ENCODE measurements around the gene KRT84.

KRT84 gene

DNA sequence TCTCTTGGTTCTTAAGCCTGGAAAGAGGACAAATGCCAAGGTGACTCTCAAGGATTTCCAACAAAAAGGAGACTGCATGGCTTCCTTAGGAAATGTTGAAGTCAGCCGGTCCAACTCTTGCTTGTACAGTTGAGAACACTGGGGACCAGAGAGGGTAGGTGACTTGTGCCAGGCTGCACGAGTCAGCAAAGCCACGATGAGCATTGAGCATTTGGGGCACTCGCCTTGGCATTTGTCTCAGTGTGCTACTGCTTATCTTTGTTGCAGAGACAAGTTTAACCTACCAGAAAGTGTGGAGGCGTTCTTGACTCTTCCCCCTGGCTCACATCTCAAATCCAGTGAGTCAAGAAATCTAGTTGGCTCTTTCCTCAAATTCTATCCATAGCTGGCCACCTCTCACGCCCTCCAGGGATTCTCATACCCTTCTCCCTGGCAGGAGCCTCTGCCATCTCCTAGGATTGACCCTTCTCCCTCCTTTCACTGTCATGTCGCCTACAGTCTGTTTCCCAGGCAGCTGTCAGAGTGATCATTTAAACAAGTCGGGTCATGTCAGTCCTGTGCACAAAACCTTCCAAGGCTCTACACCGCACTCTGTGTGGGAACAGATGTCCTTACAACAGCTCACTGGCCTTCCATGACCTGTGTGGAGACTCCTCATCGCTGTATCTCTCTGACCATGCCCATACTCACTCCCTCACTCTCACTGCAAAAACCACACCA, 47.1 kb downstream of the KRT84 start:
- H3K9ac ChIP-seq, result no peak overlapping the region
- H3K27me3 ChIP-seq (ENCODE audit: insufficient read depth, low read depth), result no peaks in the 10 kb centered on the region
- H3K36me3 ChIP-seq (ENCODE audit: insufficient read depth), result no peaks in the 10 kb centered on the region
- TF ChIP-seq CTCF (conservative IDR thresholded peaks at IDR 0.05; ENCODE audit: low read depth, low read length), result no peak
- H2AFZ ChIP-seq (ENCODE audit: low read depth), result no peak overlapping the region
- H3K79me2 ChIP-seq (ENCODE audit: insufficient read depth, low read depth), result no peaks in the 10 kb centered on the region
- H3K4me3 ChIP-seq (IDR thresholded peaks at IDR 0.05; ENCODE audit: insufficient read depth, low read depth, low read length), result no peak overlapping the region
- no peak overlapping the region for H3K27ac ChIP-seq
- no peaks in the 10 kb centered on the region for H4K20me1 ChIP-seq (ENCODE audit: insufficient read depth)
- no peak overlapping the region for H3K4me2 ChIP-seq
- H3K4me1 ChIP-seq (ENCODE audit: low read depth, poor library complexity, severe bottlenecking), result no peaks in the 10 kb centered on the region

GRCh38 chr12:52337054-52337453, 48.4 kb downstream of the KRT84 start:
- Histone ChIP-seq H3K4me3 (IDR thresholded peaks at IDR 0.05; ENCODE audit: insufficient read depth, low read depth, low read length) (no peak overlapping the region), H3K4me2 (no peak overlapping the region), H4K20me1 (ENCODE audit: insufficient read depth) (no peaks in the 10 kb centered on the region), H3K27ac (no peak overlapping the region), H3K79me2 (ENCODE audit: insufficient read depth, low read depth) (no peaks in the 10 kb centered on the region), H3K9ac (no peak overlapping the region), H2AFZ (ENCODE audit: low read depth) (no peak overlapping the region), H3K36me3 (ENCODE audit: insufficient read depth) (no peaks in the 10 kb centered on the region), H3K4me1 (ENCODE audit: low read depth, poor library complexity, severe bottlenecking) (no peaks in the 10 kb centered on the region), H3K27me3 (ENCODE audit: insufficient read depth, low read depth) (no peaks in the 10 kb centered on the region)
- no peak for TF ChIP-seq CTCF (conservative IDR thresholded peaks at IDR 0.05; ENCODE audit: low read depth, low read length)

GRCh38 chr12:52336641-52337040, 48.8 kb downstream of the KRT84 start:
- no peaks in the 10 kb centered on the region for H4K20me1 ChIP-seq (ENCODE audit: insufficient read depth)
- H3K27ac ChIP-seq, result no peak overlapping the region
- H2AFZ ChIP-seq (ENCODE audit: low read depth), result no peak overlapping the region
- no peak for TF ChIP-seq CTCF (conservative IDR thresholded peaks at IDR 0.05; ENCODE audit: low read depth, low read length)
- no peaks in the 10 kb centered on the region for H3K36me3 ChIP-seq (ENCODE audit: insufficient read depth)
- H3K4me3 ChIP-seq (IDR thresholded peaks at IDR 0.05; ENCODE audit: insufficient read depth, low read depth, low read length), result no peak overlapping the region
- H3K79me2 ChIP-seq (ENCODE audit: insufficient read depth, low read depth), result no peaks in the 10 kb centered on the region
- no peaks in the 10 kb centered on the region for H3K27me3 ChIP-seq (ENCODE audit: insufficient read depth, low read depth)
- H3K9ac ChIP-seq, result no peak overlapping the region
- no peaks in the 10 kb centered on the region for H3K4me1 ChIP-seq (ENCODE audit: low read depth, poor library complexity, severe bottlenecking)
- H3K4me2 ChIP-seq, result no peak overlapping the region

- no peaks in the 10 kb centered on the region for H4K20me1 ChIP-seq (ENCODE audit: insufficient read depth)
- no peak for TF ChIP-seq CTCF (conservative IDR thresholded peaks at IDR 0.05; ENCODE audit: low read depth, low read length)
- no peaks in the 10 kb centered on the region for H3K36me3 ChIP-seq (ENCODE audit: insufficient read depth)
- no peak overlapping the region for H3K27ac ChIP-seq
- H3K4me2 ChIP-seq, result no peak overlapping the region
- H3K4me1 ChIP-seq (ENCODE audit: low read depth, poor library complexity, severe bottlenecking), result no peaks in the 10 kb centered on the region
- H2AFZ ChIP-seq (ENCODE audit: low read depth), result no peak overlapping the region
- no peak overlapping the region for H3K9ac ChIP-seq
- H3K79me2 ChIP-seq (ENCODE audit: insufficient read depth, low read depth), result no peaks in the 10 kb centered on the region
- no peaks in the 10 kb centered on the region for H3K27me3 ChIP-seq (ENCODE audit: insufficient read depth, low read depth)
- H3K4me3 ChIP-seq (IDR thresholded peaks at IDR 0.05; ENCODE audit: insufficient read depth, low read depth, low read length), result no peak overlapping the region
Observed at GRCh38 chr12:52335598-52336262, 49.7 kb downstream of the KRT84 start.
